NCI-H510A treated with DMSO at 0.1 percent for 48 hours (cell line): ENCODE data around the gene TDRD7.

Experiments
- DNase-seq: peaks from one replicate; lab custom pipeline; 2025; lab: John Stamatoyannopoulos, UW

The TDRD7 gene, protein sequence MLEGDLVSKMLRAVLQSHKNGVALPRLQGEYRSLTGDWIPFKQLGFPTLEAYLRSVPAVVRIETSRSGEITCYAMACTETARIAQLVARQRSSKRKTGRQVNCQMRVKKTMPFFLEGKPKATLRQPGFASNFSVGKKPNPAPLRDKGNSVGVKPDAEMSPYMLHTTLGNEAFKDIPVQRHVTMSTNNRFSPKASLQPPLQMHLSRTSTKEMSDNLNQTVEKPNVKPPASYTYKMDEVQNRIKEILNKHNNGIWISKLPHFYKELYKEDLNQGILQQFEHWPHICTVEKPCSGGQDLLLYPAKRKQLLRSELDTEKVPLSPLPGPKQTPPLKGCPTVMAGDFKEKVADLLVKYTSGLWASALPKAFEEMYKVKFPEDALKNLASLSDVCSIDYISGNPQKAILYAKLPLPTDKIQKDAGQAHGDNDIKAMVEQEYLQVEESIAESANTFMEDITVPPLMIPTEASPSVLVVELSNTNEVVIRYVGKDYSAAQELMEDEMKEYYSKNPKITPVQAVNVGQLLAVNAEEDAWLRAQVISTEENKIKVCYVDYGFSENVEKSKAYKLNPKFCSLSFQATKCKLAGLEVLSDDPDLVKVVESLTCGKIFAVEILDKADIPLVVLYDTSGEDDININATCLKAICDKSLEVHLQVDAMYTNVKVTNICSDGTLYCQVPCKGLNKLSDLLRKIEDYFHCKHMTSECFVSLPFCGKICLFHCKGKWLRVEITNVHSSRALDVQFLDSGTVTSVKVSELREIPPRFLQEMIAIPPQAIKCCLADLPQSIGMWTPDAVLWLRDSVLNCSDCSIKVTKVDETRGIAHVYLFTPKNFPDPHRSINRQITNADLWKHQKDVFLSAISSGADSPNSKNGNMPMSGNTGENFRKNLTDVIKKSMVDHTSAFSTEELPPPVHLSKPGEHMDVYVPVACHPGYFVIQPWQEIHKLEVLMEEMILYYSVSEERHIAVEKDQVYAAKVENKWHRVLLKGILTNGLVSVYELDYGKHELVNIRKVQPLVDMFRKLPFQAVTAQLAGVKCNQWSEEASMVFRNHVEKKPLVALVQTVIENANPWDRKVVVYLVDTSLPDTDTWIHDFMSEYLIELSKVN

DNA sequence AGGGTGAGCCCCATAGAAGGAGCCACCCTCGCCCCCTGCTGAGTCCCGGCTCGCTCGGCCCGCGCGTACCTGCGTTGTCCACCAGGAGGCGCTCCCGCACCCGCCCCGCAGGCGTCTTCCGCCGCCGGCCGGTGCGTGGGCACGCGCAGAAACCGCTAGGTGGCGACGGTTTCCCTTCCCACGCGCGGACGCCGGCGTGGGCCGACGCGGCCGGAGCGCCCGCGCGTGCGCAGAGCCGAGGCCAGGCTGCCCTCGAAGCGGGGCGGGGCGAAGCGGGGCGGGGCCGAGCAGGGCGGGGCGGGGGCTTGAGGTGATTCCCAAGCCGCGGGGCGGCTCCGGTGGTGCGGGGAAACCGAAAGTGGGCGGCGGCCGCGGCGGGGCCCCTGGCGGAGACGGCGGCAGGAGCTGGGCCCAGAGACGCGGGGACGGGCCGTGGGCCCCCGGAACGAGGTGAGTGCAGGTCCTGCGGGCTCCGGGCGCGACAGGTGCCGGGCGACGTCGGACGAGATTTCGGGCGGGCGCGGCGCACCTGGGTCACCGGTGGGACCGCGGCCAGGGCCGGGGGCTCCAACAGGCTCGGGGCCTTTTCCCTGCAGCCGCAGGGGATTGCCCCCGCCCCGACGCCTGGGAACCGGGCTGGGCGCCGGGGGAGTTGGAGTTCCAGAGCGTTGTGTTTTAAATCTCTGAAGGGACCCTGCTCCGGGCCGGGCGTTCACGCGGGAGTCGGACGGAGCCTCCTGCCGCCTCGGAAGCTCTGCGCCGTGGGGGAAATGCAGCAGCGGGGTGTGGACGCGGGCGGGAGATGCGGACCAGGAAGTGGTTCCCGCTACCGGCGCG, at the start of gene TDRD7:
Gene TDRD7, plus strand, starts transcription at position 308 of the 837 bp plus-strand sequence. CDS start 16,370 bp downstream, outside the sequence.
- peak; percentile 78 for DNase-seq

DNA sequence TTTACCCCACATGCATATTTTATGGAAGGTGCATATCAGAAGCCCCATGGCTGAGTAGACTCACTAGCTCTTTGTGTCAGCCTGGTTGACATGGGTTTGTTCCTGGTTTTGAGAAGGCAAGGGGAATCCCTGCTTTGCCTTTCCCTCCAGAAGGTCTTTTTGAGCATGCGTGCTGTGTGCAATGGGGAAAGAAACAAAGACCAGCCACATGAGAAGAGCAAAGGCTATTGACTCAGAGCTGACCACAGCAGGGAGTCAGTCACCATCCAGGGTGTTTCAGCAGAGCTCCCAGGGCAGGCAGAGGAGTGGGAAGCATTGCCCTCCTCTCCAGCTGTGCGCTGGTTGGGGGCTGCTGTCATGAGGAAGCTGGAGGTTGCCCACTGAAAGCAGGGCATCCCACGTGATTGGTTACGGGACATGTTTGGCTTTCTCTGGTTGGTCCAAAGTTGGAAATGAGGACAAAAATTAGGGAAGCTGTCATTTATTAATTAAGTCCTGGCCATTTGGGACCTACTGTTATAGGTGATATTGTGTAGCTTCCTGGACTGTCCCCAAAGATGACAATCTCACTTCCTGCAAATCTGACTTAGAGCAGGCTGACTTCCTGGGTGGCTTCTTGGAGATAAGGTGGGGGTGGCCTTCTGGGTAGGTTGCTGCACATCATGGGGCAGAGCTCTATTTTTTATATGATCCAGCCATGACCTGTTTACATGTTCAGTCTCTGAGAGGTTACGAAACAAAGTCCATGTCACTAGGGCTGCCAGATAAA, 48.9 kb upstream of the TDRD7 start:
- no peak for DNase-seq

DNA sequence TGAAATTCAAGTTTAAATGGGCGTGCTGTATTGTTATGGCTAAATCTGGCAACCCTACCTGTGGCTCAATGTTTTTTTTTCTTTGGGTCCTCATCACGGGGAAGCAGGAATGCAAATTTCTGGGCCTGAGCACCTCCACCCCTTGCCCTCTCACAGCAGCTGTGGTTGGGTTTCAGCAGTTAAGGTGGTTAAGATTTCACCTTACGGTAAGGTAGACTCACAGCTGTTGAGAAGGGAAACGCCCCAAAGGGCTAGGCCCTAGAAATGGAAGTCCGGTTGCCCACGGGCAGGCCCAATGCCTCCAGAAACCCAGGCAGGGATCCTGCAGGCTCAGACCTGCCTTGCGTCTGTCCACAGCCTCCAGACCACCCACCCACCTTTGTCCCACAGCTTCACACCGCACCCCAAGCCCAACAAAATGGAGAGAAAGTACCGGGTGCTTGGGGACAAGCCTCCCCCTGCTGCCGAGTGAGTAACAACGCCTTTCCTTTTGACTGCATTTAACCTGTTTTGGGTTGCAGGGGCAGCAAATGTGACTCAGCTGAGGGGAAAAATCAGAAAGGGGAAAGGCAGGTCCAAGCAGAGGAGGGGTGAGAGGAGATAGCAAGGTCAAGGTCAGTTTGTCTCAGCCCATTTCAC, 48.1 kb upstream of the TDRD7 start:
- no peak for DNase-seq

DNA sequence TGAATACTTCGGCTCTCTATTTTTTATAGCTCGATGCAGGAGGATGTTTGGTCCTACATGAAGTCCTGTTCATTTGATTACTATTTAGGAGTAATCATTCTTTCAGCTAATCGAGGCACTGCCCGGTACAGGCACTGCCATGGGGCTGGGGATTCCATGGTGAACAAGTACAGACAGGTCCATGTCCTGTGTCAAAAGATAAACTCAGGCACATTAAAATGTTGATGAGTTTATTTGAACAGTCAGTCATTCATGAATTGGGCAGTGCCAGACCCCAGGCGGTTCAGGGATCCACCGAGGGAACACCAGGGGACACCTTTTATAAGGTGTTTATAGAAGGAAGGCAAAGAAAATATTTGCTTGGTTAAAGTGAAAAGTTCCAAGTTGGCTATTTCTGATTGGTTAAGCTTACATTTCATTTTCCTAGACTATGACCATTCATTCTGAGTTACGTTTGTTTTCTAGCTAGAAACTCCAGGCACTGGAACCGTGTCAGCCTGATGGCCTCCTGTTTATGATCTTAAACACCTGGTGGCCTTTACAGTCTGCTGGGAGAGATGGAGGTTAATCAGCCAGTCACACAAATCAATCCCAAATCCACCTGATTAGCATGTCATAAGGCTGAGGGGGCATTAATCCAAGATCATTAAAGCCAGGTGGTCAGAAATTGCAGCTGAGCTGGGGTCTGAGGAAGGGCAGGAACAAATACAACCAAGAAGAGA, 47.0 kb upstream of the TDRD7 start:
- DNase-seq: peak; percentile 19

DNA sequence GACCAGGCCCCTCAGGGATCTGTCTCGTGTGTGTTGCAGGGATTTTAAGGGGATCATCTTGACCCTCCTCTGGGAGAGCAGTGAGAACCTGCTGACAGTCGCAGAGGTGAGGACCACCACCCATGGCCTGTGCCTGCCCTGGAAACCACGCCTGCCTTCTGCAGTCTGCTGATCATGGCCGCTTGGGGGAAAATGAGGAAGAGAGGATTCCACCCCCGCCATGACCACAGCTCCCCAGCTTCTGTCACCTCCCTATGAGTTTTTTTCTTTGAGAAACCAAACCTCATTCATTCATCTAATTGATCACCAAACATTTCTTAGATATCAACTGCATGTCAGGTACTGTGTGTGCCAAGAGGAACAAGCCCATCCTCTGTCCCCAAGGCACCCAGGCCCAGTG, 46.3 kb upstream of the TDRD7 start:
- DNase-seq: no peak

DNA sequence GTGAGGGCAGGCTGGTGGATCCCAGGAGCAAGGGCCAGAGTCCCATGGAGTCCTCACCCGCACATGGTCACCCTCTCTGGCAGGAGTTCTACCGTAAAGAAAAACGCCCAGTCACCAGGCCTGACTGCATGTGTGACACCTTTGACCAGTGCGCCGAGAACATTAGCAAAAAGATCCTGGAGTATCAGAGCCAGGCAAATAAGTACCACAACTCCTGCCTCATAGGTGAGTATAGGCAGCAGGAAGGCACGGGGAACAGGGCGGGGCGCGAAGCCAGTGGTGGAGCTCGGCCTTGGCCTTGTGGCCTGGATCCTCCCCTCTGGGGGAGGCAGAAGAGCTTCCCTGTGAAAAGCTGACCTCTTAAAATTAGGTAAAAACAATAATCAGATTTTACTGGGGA, 45.4 kb upstream of the TDRD7 start:
- no peak for DNase-seq

DNA sequence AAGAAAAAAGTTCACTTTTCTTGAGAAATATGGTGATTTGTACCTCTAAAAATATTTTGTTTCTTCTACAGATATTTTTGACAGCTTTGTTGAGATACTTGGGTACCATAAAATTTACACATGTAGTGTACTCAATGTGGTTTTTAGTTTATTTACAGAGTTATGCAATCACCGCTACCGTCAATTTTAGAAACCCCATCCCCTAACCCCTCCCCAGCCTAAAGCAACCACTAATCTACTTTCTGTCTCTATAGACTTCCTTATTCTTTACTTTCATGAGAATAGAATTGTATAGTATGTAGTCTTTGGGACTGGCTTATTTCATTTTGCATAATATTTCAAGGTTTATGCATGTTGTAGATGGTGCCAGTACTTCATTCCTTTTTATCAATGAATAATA, 45.0 kb upstream of the TDRD7 start:
- DNase-seq: no peak

DNA sequence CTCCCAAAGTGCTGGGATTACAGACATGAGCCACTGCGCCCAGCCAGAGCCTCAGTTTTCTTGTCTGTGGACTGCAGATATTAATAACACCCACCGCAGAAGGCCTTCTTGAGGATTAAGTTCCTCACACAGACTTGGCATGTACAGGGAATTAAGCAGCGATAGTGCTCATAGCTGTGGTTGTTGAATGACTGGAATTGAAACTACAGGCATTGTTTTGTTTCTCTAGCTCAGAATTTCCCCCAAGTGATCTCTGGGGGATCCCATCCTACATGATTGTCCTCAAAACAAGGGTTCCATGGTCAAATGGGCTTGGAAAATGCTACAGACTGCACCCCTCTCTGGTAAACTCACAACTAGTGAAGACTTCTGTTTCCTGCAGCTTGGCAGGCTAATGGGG, 44.2 kb upstream of the TDRD7 start:
- no peak for DNase-seq

DNA sequence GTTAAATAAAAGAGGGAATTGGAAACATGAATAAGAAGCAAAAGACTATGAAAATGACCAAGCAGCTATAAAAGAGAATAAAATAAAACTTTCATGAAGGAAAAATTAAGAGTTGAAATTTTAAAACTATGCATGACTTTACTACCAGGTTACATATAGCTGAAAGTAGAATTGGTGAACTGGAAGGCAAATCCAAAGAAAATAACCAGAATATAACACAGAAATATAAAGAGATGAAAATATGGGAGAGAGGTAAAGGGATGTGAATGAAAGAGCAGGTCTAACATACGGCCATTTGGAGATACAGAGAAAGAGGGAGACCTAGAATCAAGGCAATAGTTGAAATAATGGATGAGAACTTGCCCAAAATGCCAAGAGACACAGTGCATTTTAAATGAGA, 42.9 kb upstream of the TDRD7 start:
- no peak for DNase-seq

DNA sequence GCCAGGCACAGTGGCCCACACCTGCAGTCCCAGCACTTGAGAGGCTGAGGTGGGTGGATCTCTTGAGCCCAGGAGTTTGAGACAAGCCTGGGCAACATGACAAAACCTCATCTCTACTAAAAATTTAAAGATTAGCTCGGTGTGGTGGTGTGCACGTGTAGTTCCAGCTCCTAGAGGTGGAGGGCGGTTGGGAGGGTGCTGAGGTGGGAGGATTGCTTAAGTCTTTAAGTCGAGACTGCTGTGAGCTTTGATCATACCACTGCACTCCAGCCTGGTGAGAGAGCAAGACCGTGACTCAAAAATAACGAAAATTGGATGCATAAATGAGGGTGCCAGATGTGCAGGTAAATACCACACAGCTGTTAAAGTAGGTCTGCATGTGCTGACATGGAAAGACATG, 39.3 kb upstream of the TDRD7 start:
- no peak for DNase-seq

DNA sequence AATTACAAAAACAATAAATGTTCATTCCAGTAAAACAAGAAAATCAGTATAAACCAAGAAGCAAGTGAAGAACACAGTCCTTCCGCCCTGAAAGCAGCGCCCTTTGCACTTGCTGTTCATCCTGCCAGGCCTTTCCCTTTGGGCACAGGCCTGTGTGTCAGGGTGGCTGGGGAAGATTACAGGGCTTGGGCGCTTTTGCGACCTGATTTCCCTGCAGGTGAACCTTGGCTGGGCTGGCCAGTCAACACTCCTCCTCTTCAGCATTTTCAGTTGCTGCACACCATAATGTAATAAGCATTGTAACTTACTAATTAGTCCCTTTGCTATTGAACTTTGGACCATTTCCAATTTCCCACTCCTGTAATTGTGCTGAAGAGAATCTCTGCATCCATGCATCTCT, 38.6 kb upstream of the TDRD7 start:
- DNase-seq: no peak

DNA sequence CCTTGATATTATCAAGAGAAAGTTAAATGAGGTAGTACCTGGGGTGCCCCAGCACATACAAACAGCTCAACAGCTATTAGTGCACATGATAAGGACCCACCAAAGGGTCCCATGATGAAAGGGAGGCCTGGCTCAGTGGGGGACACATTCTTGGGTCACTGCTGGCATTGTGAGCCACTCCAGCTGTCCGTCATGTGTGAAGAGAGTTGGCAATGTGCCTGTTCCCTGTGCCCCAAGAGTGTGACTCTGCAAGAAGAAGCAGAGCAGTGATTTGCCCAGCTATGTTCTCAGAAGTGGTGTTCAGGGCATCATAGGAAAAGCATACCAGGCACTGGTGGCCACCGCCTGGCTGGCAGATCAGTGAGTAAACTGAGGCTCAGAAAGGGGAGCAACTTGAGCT, 37.1 kb upstream of the TDRD7 start:
- no peak for DNase-seq

DNA sequence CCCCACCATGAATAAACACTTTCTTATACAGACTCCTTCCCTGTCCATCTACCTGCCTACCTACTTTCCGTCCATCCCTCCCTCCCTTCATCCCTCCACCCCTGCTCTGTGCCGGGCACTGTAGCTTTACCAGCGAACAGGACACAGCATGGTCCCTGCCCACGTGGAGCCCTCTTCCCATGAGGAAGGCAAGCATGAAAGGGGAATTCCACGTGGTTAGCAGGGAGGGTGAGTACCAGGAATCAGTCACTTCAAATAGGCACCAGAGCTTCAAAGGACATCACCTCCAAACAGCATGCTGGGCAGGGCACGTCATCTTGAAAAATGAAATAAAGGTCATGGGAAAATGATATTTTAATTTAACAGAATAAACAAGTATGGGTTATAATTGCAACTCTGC, 35.0 kb upstream of the TDRD7 start:
- no peak for DNase-seq

DNA sequence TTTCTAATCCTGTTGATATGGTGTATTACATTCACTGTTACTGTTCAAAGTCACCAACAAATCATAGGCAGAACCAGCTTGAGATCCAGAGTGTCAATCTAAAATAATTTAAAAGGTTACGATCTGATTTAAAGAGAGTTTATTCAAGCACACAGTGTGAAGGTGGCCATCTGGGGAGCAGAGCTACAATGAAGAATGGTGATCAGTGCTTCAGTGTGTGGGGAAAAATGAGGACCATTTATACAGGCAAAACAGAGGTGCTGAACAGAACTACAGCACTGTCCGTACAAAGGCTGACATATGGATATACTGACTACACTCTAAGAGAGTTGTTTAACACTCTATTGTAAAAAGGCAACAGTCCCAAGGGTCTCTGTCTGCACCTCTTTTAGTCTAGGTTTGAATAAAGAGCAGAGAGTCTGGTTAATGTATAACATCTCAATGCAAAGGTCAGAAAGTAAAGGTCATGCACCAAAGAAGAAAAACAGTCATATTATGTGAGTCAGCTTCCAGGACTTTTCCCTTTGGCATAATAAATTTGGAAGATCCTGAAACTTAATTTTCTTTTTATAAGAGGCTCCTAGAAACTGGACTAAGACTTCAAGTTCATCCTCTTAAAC, 29.7 kb upstream of the TDRD7 start:
- no peak for DNase-seq

DNA sequence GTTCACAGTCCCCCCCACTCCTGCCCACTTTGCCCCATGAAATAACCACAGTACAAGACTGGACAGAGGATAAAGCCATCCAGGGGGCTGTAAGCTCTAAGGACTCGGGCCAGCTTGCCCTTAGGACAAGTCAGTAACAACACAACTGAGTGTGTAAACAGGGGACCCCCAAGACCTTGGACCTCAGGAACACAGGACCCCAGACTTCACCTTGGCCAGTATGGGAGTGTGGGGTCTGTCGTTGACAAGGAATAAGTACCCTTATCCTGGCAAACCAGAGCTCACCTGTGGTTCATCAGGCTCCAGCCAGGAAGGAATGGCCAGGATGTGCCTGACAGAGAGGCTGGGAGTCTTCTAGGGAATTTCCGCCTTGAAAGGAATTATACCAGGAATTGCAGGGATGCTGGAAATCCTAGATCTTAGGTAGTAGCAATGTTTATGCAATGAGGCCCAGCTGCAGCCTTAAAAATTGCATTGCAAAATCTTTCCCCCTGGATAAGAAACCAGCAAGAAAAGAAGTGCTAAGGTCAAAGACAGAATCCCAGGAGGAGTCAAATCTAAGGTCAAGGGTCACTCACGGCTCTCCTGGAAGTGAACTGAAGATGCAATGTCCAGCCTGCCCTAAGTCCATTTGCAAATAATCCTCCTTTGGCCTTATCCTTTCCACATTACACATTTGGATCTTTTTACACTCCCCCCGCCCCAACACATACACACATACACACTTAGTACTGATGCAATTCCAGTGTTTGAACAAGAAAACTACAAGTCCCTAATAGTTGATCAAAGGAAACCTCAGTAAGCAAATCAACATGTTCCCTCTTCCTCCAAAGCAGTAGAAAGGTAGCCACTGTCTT, 27.3 kb upstream of the TDRD7 start:
- no peak for DNase-seq

DNA sequence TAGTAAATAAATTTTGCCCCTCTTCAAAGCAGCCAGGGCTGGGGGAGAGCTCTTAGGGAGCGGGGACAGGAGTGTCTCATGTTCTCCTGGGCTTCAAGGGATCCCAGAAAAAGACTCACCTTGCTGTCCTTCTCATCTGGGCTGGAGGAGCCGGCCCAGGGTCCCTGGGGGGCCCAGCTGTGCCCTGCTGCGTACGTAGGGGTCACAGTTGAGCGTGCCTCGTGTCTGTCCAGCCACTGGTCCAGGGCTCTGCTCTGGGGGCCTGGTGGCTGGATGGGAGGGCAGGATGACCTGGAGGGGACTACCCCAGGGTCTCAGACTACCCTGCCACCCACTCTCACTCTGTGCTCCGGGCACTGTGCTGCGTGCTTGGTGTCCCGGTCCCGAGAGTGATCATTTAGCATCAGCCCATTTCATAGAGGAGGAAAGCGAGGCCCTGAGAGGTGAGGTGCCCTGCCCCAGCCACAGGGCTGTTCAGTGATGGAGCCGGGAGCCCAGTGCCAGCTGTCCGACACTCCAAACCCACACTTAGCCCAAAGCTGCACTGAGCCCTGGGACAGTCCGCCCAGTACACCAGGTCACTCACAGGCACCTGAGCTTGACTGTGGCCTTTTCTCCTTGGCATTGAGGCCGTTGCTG, 26.2 kb upstream of the TDRD7 start:
- no peak for DNase-seq

DNA sequence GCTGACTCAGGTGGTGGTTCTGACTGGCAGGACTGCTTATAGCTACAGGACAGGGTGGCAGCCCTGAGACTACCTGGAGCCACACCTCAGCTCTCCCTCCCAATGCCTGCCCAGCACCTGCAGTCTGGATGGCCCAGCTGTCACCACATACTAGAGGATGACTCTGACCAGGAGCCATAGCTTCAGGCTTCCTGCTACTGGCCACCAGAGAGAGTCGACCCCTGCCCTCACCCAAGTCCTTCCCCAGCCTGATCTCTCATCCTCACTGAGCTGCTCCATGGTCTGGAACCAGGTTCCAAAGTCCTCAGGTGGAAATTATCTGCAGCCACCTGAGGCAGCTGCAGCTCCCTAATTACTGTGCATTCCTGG, 25.6 kb upstream of the TDRD7 start:
- no peak for DNase-seq
